Immature natural killer cell (primary cell): ENCODE results near the gene LAMC3. TPM values are rescaled to one million over a fixed set of nuclear protein-coding genes. Genes with fewer than 3 reads are reported as not detected.

Experiments
- DNase-seq, 3 donors: peaks; one replicate each; pipeline ENCODE4 v3.0.0; 2022; ENCODE audit warnings: mixed read lengths in 1 of 3
- H3K27ac Mint-ChIP-seq, 6 donors: one replicate each; pipeline ENCODE4 v1.8.0; 2020; ENCODE audit warnings: mixed read lengths in 6 of 6, mild to moderate bottlenecking in 5 of 6, inconsistent platforms in 4 of 6, moderate library complexity in 3 of 6
- H3K27me3 Mint-ChIP-seq, 3 donors: one replicate each; pipeline ENCODE4 v1.8.0; 2020 to 2021; ENCODE audit warnings: low read depth in 3 of 3, mild to moderate bottlenecking in 3 of 3, mixed read lengths in 3 of 3, moderate library complexity in 3 of 3, inconsistent platforms in 1 of 3
- H3K36me3 Mint-ChIP-seq, 3 donors: one replicate each; pipeline ENCODE4 v1.8.0; 2020; ENCODE audit warnings: mixed read lengths in 3 of 3, inconsistent platforms in 2 of 3, mild to moderate bottlenecking in 2 of 3
- H3K4me1 Mint-ChIP-seq, 2 donors: one replicate each; pipeline ENCODE4 v1.8.0; 2020; ENCODE audit warnings: inconsistent platforms in 2 of 2, mild to moderate bottlenecking in 2 of 2, mixed read lengths in 2 of 2, moderate library complexity in 1 of 2
- H3K4me3 Mint-ChIP-seq, 5 donors: one replicate each; pipeline ENCODE4 v1.8.0; 2020; ENCODE audit warnings: mild to moderate bottlenecking in 5 of 5, mixed read lengths in 5 of 5, inconsistent platforms in 3 of 5, moderate library complexity in 3 of 5
- H3K9me3 Mint-ChIP-seq, 6 donors: one replicate each; pipeline ENCODE4 v1.8.0; 2020; ENCODE audit warnings: mild to moderate bottlenecking in 6 of 6, mixed read lengths in 6 of 6, inconsistent platforms in 4 of 6, moderate library complexity in 3 of 6
- polyA plus RNA-seq, 3 donors: library from polyadenylated mRNA; unstranded; fragments of 300-500 nt; fragmentation: Illumina TruSeq; gene quantifications; one replicate each; pipeline ENCODE4 v1.2.3, GENCODE V29; 2021

Gene LAMC3
- polyA plus RNA-seq, 3 donors from 2014 or later: not detected

GRCh38 chr9:131051592-131052517 is 42.9 kb downstream of the LAMC3 start:
- Mint-ChIP-seq H3K27me3 (peaks cover 2 to 7% (median 2%) of the 10 kb centered on the region in 3 donors), H3K4me3 (no peak overlapping the region), H3K36me3 (no peaks in the 10 kb centered on the region), H3K27ac (no peak overlapping the region), H3K9me3 (no peaks in the 10 kb centered on the region), H3K4me1 (no peaks in the 10 kb centered on the region)
- DNase-seq: no peak

- H3K4me3 Mint-ChIP-seq: no peak overlapping the region
- no peak overlapping the region for H3K27ac Mint-ChIP-seq
- peaks cover 1 to 5% (median 2%) of the 10 kb centered on the region in 3 donors for H3K27me3 Mint-ChIP-seq
- no peaks in the 10 kb centered on the region for H3K9me3 Mint-ChIP-seq
- DNase-seq: no peak
- no peaks in the 10 kb centered on the region for H3K36me3 Mint-ChIP-seq
- no peaks in the 10 kb centered on the region for H3K4me1 Mint-ChIP-seq
These were observed 44.9 kb downstream of the LAMC3 start for GRCh38 chr9:131053896-131054295.

GRCh38 chr9:131056781-131057506 is 48.0 kb downstream of the LAMC3 start:
- Mint-ChIP-seq H3K4me1 (no peaks in the 10 kb centered on the region), H3K9me3 (no peaks in the 10 kb centered on the region), H3K27ac (no peak overlapping the region), H3K4me3 (no peak overlapping the region), H3K27me3 (peaks cover 0 to 3% (median 0%) of the 10 kb centered on the region in 3 donors), H3K36me3 (no peaks in the 10 kb centered on the region)
- no peak for DNase-seq

- no peak for DNase-seq
- H3K4me1 Mint-ChIP-seq: no peaks in the 10 kb centered on the region
- no peak overlapping the region for H3K27ac Mint-ChIP-seq
- no peaks in the 10 kb centered on the region for H3K9me3 Mint-ChIP-seq
- no peaks in the 10 kb centered on the region for H3K36me3 Mint-ChIP-seq
- peaks cover 0 to 7% (median 3%) of the 10 kb centered on the region in 3 donors for H3K27me3 Mint-ChIP-seq
- no peak overlapping the region for H3K4me3 Mint-ChIP-seq
These were observed 52.1 kb downstream of the LAMC3 start for GRCh38 chr9:131060900-131061630.

GRCh38 chr9:131062969-131063368 is 54.0 kb downstream of the LAMC3 start:
- peaks cover 0 to 7% (median 3%) of the 10 kb centered on the region in 3 donors for H3K27me3 Mint-ChIP-seq
- no peak overlapping the region for H3K4me3 Mint-ChIP-seq

GRCh38 chr9:131065599-131065998 is 56.6 kb downstream of the LAMC3 start:
- no peaks in the 10 kb centered on the region for H3K9me3 Mint-ChIP-seq
- no peaks in the 10 kb centered on the region for H3K4me1 Mint-ChIP-seq
- H3K4me3 Mint-ChIP-seq: no peak overlapping the region
- no peak for DNase-seq
- H3K27me3 Mint-ChIP-seq: peaks cover 3 to 9% (median 5%) of the 10 kb centered on the region in 3 donors
- H3K27ac Mint-ChIP-seq: no peak overlapping the region
- no peaks in the 10 kb centered on the region for H3K36me3 Mint-ChIP-seq

More at GRCh38 chr9:131062969-131063368, 54.0 kb downstream of the LAMC3 start:
- Mint-ChIP-seq H3K27ac (no peak overlapping the region), H3K36me3 (no peaks in the 10 kb centered on the region), H3K4me1 (no peaks in the 10 kb centered on the region), H3K9me3 (no peaks in the 10 kb centered on the region)
- no peak for DNase-seq

- Mint-ChIP-seq H3K36me3 (no peaks in the 10 kb centered on the region), H3K27me3 (peaks cover 5 to 6% (median 5%) of the 10 kb centered on the region in 3 donors), H3K9me3 (no peaks in the 10 kb centered on the region), H3K4me1 (no peaks in the 10 kb centered on the region), H3K27ac (no peak overlapping the region), H3K4me3 (no peak overlapping the region)
- DNase-seq: no peak
These were observed 58.7 kb downstream of the LAMC3 start for GRCh38 chr9:131067625-131068024.

GRCh38 chr9:131068076-131068816 is 59.3 kb downstream of the LAMC3 start:
- Mint-ChIP-seq H3K36me3 (no peaks in the 10 kb centered on the region), H3K4me3 (no peak overlapping the region), H3K9me3 (no peaks in the 10 kb centered on the region), H3K27ac (no peak overlapping the region), H3K4me1 (no peaks in the 10 kb centered on the region), H3K27me3 (peaks cover 5 to 6% (median 5%) of the 10 kb centered on the region in 3 donors)
- DNase-seq: no peak

GRCh38 chr9:131069699-131070098 is 60.7 kb downstream of the LAMC3 start:
- H3K4me1 Mint-ChIP-seq: no peaks in the 10 kb centered on the region
- no peak overlapping the region for H3K27ac Mint-ChIP-seq
- no peak overlapping the region for H3K4me3 Mint-ChIP-seq
- H3K36me3 Mint-ChIP-seq: no peaks in the 10 kb centered on the region
- no peak for DNase-seq
- H3K27me3 Mint-ChIP-seq: peaks cover 5 to 6% (median 5%) of the 10 kb centered on the region in 3 donors
- no peaks in the 10 kb centered on the region for H3K9me3 Mint-ChIP-seq

GRCh38 chr9:131072107-131072870 is 63.3 kb downstream of the LAMC3 start:
- Mint-ChIP-seq H3K4me3 (no peak overlapping the region), H3K4me1 (no peaks in the 10 kb centered on the region), H3K9me3 (no peaks in the 10 kb centered on the region), H3K27me3 (peaks cover 2 to 5% (median 3%) of the 10 kb centered on the region in 3 donors), H3K36me3 (no peaks in the 10 kb centered on the region), H3K27ac (no peak overlapping the region)
- DNase-seq: no peak

GRCh38 chr9:131072871-131073237 is 63.9 kb downstream of the LAMC3 start:
- peaks cover 2 to 5% (median 3%) of the 10 kb centered on the region in 3 donors for H3K27me3 Mint-ChIP-seq
- no peaks in the 10 kb centered on the region for H3K9me3 Mint-ChIP-seq
- no peak overlapping the region for H3K27ac Mint-ChIP-seq
- no peak overlapping the region for H3K4me3 Mint-ChIP-seq
- no peak for DNase-seq
- no peaks in the 10 kb centered on the region for H3K36me3 Mint-ChIP-seq
- H3K4me1 Mint-ChIP-seq: no peaks in the 10 kb centered on the region

- Mint-ChIP-seq H3K27me3 (no peaks in the 10 kb centered on the region), H3K27ac (no peak overlapping the region), H3K9me3 (no peaks in the 10 kb centered on the region), H3K4me3 (no peak overlapping the region), H3K4me1 (no peaks in the 10 kb centered on the region), H3K36me3 (no peaks in the 10 kb centered on the region)
- DNase-seq: no peak
These were observed 67.6 kb downstream of the LAMC3 start for GRCh38 chr9:131076347-131077195.
